GM10248 (cell line): ENCODE measurements around the gene CYB5D1.

ENCODE experiments used
- CTCF ChIA-PET: fragments of 300-600 bp; sonication (Branson Sonifier 250); formaldehyde crosslinking; extraction: SDS; loops from one replicate; lab custom pipeline; 2021; ENCODE audit warnings: antibody characterized with exemption; lab: Yijun Ruan, JAX
- POLR2A ChIA-PET: fragments of 350-650 bp; sonication (Branson Sonifier 250); formaldehyde crosslinking; extraction: SDS; loops from one replicate; lab custom pipeline; 2020; ENCODE audit warnings: antibody characterized with exemption; lab: Yijun Ruan, JAX
- DNase-seq: peaks from one replicate; pipeline ENCODE4 v3.0.0; 2012; ENCODE audit errors: extremely low spot score
- CTCF ChIP-seq: IDR thresholded peaks from 2 replicates; pipeline ENCODE4 v1.5.1; 2012; ENCODE audit warnings: mild to moderate bottlenecking, low read depth; ENCODE audit errors: extremely low read depth, missing control alignments, control extremely low read depth

Gene CYB5D1

GRCh38 chr17:7894866-7895265 is 37.1 kb downstream of the CYB5D1 start:
- ChIA-PET CTCF (interaction anchor here (1.5 to 4.0 kb wide), 2 partner anchors 12 to 16 kb away, joined by 4 to 14 read pairs; no protein-coding TSS in a partner anchor), POLR2A (no interaction called here)
- no peak for DNase-seq
- TF ChIP-seq CTCF: no peak

- DNase-seq: no peak
- ChIA-PET CTCF (interaction anchor here (1.3 to 4.1 kb wide), 9 partner anchors 14 to 160 kb away, joined by 3 to 24 read pairs (median 6); partner anchors contain the start of gene RNF227), POLR2A (no interaction called here)
- no peak for TF ChIP-seq CTCF
Measured at GRCh38 chr17:7897090-7897489, 39.3 kb downstream of the CYB5D1 start.

DNA sequence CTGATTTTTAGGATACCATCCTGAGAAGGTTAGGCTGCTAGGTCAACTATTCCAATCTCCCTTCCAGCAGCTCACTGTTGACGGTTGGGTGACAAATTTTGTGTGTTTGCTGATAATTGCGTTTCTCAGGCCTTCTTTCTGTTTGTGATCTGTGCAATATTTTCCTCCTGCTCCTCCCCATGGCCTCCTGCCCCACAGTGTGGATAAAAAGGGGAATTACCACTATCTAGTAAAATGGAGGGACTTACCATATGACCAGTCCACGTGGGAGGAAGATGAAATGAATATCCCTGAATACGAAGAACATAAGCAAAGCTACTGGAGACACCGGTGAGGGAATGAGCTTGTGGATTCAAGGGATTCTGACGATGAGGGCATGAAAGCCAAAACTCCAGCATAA is 40.0 kb downstream of the CYB5D1 start:
- TF ChIP-seq CTCF: no peak
- DNase-seq: no peak
- CTCF ChIA-PET: interaction anchor here (0.8 to 4.1 kb wide), 13 partner anchors 14 to 176 kb away, joined by 3 to 24 read pairs (median 5); partner anchors contain the start of gene RNF227
- POLR2A ChIA-PET: no interaction called here

- DNase-seq: no peak
- ChIA-PET CTCF (interaction anchor here (1.3 to 5.0 kb wide), 3 partner anchors 9 to 154 kb away, joined by 4 to 23 read pairs (median 16); no protein-coding TSS in a partner anchor), POLR2A (no interaction called here)
- TF ChIP-seq CTCF: no peak
Measured at GRCh38 chr17:7903154-7904103, 45.6 kb downstream of the CYB5D1 start.

- POLR2A ChIA-PET: no interaction called here
- DNase-seq: no peak
- CTCF ChIA-PET: interaction anchor here (1.0 to 15.1 kb wide), 2 partner anchors 46 to 77 kb away, joined by 3 to 234 read pairs; no protein-coding TSS in a partner anchor
- no peak for TF ChIP-seq CTCF
Measured at GRCh38 chr17:7909089-7909488, 51.3 kb downstream of the CYB5D1 start.

- POLR2A ChIA-PET: no interaction called here
- no peak for DNase-seq
- CTCF ChIA-PET: interaction anchor here (1.0 to 15.1 kb wide), 5 partner anchors 9 to 90 kb away, joined by 3 to 234 read pairs (median 10); no protein-coding TSS in a partner anchor
- TF ChIP-seq CTCF: no peak
Measured at GRCh38 chr17:7910281-7910680, 52.5 kb downstream of the CYB5D1 start.
